T-cell (primary cell): ENCODE results near the gene SLC24A3. TPM values are rescaled to one million over a fixed set of nuclear protein-coding genes. Genes with fewer than 3 reads are reported as not detected.

Source experiments
- ATAC-seq, 4 experiments: fragments of 200-7000 bp in 3 of 4; fragments of 150-1000 bp in 1 of 4; cut with Tn5 transposase; replicated peaks in 1 of 4; 1 replicate in 3 of 4; 2 replicates in 1 of 4; pipeline ENCODE4 v1.10.0; 2021; ENCODE audit warnings: moderate library complexity in 3 of 4, mild to moderate bottlenecking in 2 of 4, moderate number of reproducible peaks in 1 of 4
- CTCF ChIA-PET, 2 donors: fragments of 300-600 bp; sonication (Branson Sonifier 250); formaldehyde crosslinking; loops; one replicate each; lab custom pipeline; 2022; ENCODE audit warnings: antibody characterized with exemption in 2 of 2; lab: Charles Lee
- POLR2A ChIA-PET, 2 donors: fragments of 300-600 bp; sonication (Branson Sonifier 250); formaldehyde crosslinking; loops; one replicate each; lab custom pipeline; 2022; ENCODE audit warnings: antibody characterized with exemption in 2 of 2; lab: Charles Lee
- DNase-seq, 35 experiments: peaks; one replicate each; pipeline versions ENCODE4 v3.0.0 to v3.0.0-alpha.2; 2013 to 2023
- H3K27ac ChIP-seq: one replicate; pipeline ENCODE4 v1.5.1; 2013; ENCODE audit warnings: low read length
- H3K27me3 ChIP-seq, 2 experiments: replicated peaks in 1 of 2; 1 replicate in 1 of 2; 2 replicates in 1 of 2; pipeline versions ENCODE4 v1.6.1 to v1.7.0; 2013; ENCODE audit warnings: low read length in 1 of 2, mixed read lengths in 1 of 2; ENCODE audit not compliant: control insufficient read depth in 2 of 2, insufficient read depth in 2 of 2; ENCODE audit errors: extremely low read depth in 1 of 2
- H3K36me3 ChIP-seq, 2 donors: 1 replicate in 1 of 2; 2 replicates in 1 of 2; pipeline versions ENCODE4 v1.6.1 to v1.7.0; 2013; ENCODE audit warnings: low read length in 1 of 2; ENCODE audit not compliant: control insufficient read depth in 2 of 2, insufficient read depth in 1 of 2; ENCODE audit errors: extremely low read depth in 1 of 2
- H3K4me1 ChIP-seq, 2 experiments: 1 replicate in 1 of 2; 2 replicates in 1 of 2; pipeline versions ENCODE4 v1.6.1 to v1.7.0; 2013; ENCODE audit warnings: low read length in 2 of 2, mixed read lengths in 1 of 2; ENCODE audit not compliant: insufficient read depth in 2 of 2, control insufficient read depth in 1 of 2; ENCODE audit errors: extremely low read depth in 1 of 2
- H3K4me3 ChIP-seq, 2 donors: 1 replicate in 1 of 2; 2 replicates in 1 of 2; pipeline versions ENCODE4 v1.5.1 to v1.7.0; 2013; ENCODE audit warnings: mild to moderate bottlenecking in 2 of 2, low read length in 1 of 2, moderate library complexity in 1 of 2; ENCODE audit not compliant: control insufficient read depth in 1 of 2; ENCODE audit errors: extremely low read depth in 1 of 2
- H3K9me3 ChIP-seq: 2 replicates; pipeline ENCODE4 v1.7.0; 2013
- H3K27ac Mint-ChIP-seq, 2 donors: one replicate each; pipeline ENCODE4 v1.8.0; 2020 to 2021; ENCODE audit warnings: mild to moderate bottlenecking in 2 of 2, mixed read lengths in 2 of 2
- H3K27me3 Mint-ChIP-seq, 2 donors: one replicate each; pipeline ENCODE4 v1.8.0; 2021 to 2022; ENCODE audit warnings: mixed read lengths in 2 of 2
- H3K36me3 Mint-ChIP-seq: one replicate; pipeline ENCODE4 v1.8.0; 2021; ENCODE audit warnings: mixed read lengths
- H3K4me1 Mint-ChIP-seq, 3 donors: one replicate each; pipeline ENCODE4 v1.8.0; 2020 to 2022; ENCODE audit warnings: mixed read lengths in 3 of 3, mild to moderate bottlenecking in 1 of 3
- H3K4me3 Mint-ChIP-seq, 3 donors: one replicate each; pipeline ENCODE4 v1.8.0; 2020 to 2022; ENCODE audit warnings: mild to moderate bottlenecking in 3 of 3, mixed read lengths in 3 of 3, moderate library complexity in 3 of 3
- H3K9me3 Mint-ChIP-seq, 3 donors: one replicate each; pipeline ENCODE4 v1.8.0; 2020 to 2022; ENCODE audit warnings: mixed read lengths in 3 of 3
- WGBS: methylation state at CpG from one replicate; pipeline ENCODE4 v1.1.5; 2013; ENCODE audit warnings: missing lambda C conversion rate; ENCODE audit not compliant: insufficient coverage; 5-methylcytosine and 5-hydroxymethylcytosine counted together
- total RNA-seq, 35 experiments: library from RNA in 6 of 35; stranded (reverse) in 6 of 35; fragments of 120-200 nt in 1 of 35; gene quantifications; one replicate each; pipeline versions ENCODE4 v1.2.1 to v1.2.4 and lab custom pipeline; 2013 to 2026

SLC24A3 gene
- total RNA-seq, 5 donors from 2014 or later (not counting 1 experiment from before 2014, with no cell fraction given): 0.06 to 0.25 (median 0.12) TPM

- Histone ChIP-seq H3K9me3 (no peaks in the 10 kb centered on the region), H3K36me3 (no peaks in the 10 kb centered on the region), H3K27ac (no peak overlapping the region), H3K4me1 (no peaks in the 10 kb centered on the region), H3K27me3 (no peaks in the 10 kb centered on the region), H3K4me3 (no peak overlapping the region)
- 100% methylated on average over 1 of the region's 6 CpGs for WGBS
- Mint-ChIP-seq H3K4me1 (no peaks in the 10 kb centered on the region), H3K4me3 (no peak overlapping the region), H3K9me3 (no peaks in the 10 kb centered on the region), H3K36me3 (no peaks in the 10 kb centered on the region), H3K27me3 (peaks cover 0 to 4% of the 10 kb centered on the region in 2 donors), H3K27ac (no peak overlapping the region)
- no peak for ATAC-seq
- ChIA-PET POLR2A (no interaction called here), CTCF (no interaction called here)
- DNase-seq: no peak
Observed at GRCh38 chr20:19338960-19339359, 126.5 kb downstream of the SLC24A3 start.

GRCh38 chr20:19341348-19342053, 129.1 kb downstream of the SLC24A3 start:
- 94% methylated on average over 3 of the region's 3 CpGs for WGBS
- H3K4me3 Mint-ChIP-seq: no peak overlapping the region

GRCh38 chr20:19344341-19344740, 131.9 kb downstream of the SLC24A3 start:
- no peaks in the 10 kb centered on the region for H3K9me3 Mint-ChIP-seq
- ChIA-PET CTCF (no interaction called here), POLR2A (no interaction called here)
- DNase-seq (no peak), ATAC-seq (no peak)
- H3K4me1 Mint-ChIP-seq: no peaks in the 10 kb centered on the region
- Histone ChIP-seq H3K27me3 (no peaks in the 10 kb centered on the region), H3K36me3 (no peaks in the 10 kb centered on the region), H3K4me1 (no peaks in the 10 kb centered on the region), H3K9me3 (no peaks in the 10 kb centered on the region), H3K4me3 (no peak overlapping the region), H3K27ac (no peak overlapping the region)
- H3K4me3 Mint-ChIP-seq: no peak overlapping the region
- H3K27me3 Mint-ChIP-seq: no peaks in the 10 kb centered on the region
- WGBS: 100% methylated on average over 1 of the region's 2 CpGs
- H3K36me3 Mint-ChIP-seq: no peaks in the 10 kb centered on the region
- no peak overlapping the region for H3K27ac Mint-ChIP-seq

More at GRCh38 chr20:19341348-19342053, 129.1 kb downstream of the SLC24A3 start:
- Mint-ChIP-seq H3K36me3 (no peaks in the 10 kb centered on the region), H3K27ac (no peak overlapping the region), H3K4me1 (no peaks in the 10 kb centered on the region), H3K9me3 (no peaks in the 10 kb centered on the region), H3K27me3 (peaks cover 0 to 4% of the 10 kb centered on the region in 2 donors)
- Histone ChIP-seq H3K27ac (no peak overlapping the region), H3K36me3 (no peaks in the 10 kb centered on the region), H3K4me3 (no peak overlapping the region), H3K9me3 (no peaks in the 10 kb centered on the region), H3K27me3 (no peaks in the 10 kb centered on the region), H3K4me1 (no peaks in the 10 kb centered on the region)
- ATAC-seq (no peak), DNase-seq (no peak)
- ChIA-PET POLR2A (no interaction called here), CTCF (no interaction called here)

- Histone ChIP-seq H3K9me3 (no peaks in the 10 kb centered on the region), H3K4me1 (no peaks in the 10 kb centered on the region), H3K4me3 (no peak overlapping the region), H3K36me3 (no peaks in the 10 kb centered on the region), H3K27me3 (no peaks in the 10 kb centered on the region), H3K27ac (peak overlapping the region; percentile 5)
- no peak overlapping the region for H3K4me3 Mint-ChIP-seq
- no peaks in the 10 kb centered on the region for H3K4me1 Mint-ChIP-seq
- H3K27me3 Mint-ChIP-seq: peaks cover 0 to 1% of the 10 kb centered on the region in 2 donors
- ChIA-PET POLR2A (no interaction called here), CTCF (no interaction called here)
- DNase-seq: peak in 2 of 35 experiments; percentile 5 to 22
- no peak overlapping the region for H3K27ac Mint-ChIP-seq
- no peak for ATAC-seq
- WGBS: 77% methylated on average over 9 of the region's 11 CpGs
- H3K36me3 Mint-ChIP-seq: no peaks in the 10 kb centered on the region
- peaks cover 0 to 4% (median 0%) of the 10 kb centered on the region in 3 donors for H3K9me3 Mint-ChIP-seq
Observed at GRCh38 chr20:19347943-19348456, 135.6 kb downstream of the SLC24A3 start.

GRCh38 chr20:19348582-19348981, 136.1 kb downstream of the SLC24A3 start:
- 83% methylated on average over 1 of the region's 3 CpGs for WGBS
- Mint-ChIP-seq H3K27me3 (peaks cover 0 to 1% of the 10 kb centered on the region in 2 donors), H3K36me3 (no peaks in the 10 kb centered on the region), H3K4me3 (no peak overlapping the region), H3K4me1 (no peaks in the 10 kb centered on the region), H3K9me3 (peaks cover 0 to 4% (median 0%) of the 10 kb centered on the region in 3 donors), H3K27ac (no peak overlapping the region)
- ATAC-seq (no peak), DNase-seq (no peak)
- no peak overlapping the region for H3K27ac ChIP-seq
- H3K4me1 ChIP-seq: no peaks in the 10 kb centered on the region
- CTCF ChIA-PET: no interaction called here
- POLR2A ChIA-PET: no interaction called here
- no peaks in the 10 kb centered on the region for H3K36me3 ChIP-seq
- no peaks in the 10 kb centered on the region for H3K27me3 ChIP-seq
- no peaks in the 10 kb centered on the region for H3K9me3 ChIP-seq
- no peak overlapping the region for H3K4me3 ChIP-seq

GRCh38 chr20:19349879-19350278, 137.4 kb downstream of the SLC24A3 start:
- Histone ChIP-seq H3K27me3 (no peaks in the 10 kb centered on the region), H3K9me3 (no peaks in the 10 kb centered on the region), H3K36me3 (no peaks in the 10 kb centered on the region), H3K4me3 (no peak overlapping the region), H3K27ac (no peak overlapping the region), H3K4me1 (no peaks in the 10 kb centered on the region)
- 81% methylated on average over 5 of the region's 5 CpGs for WGBS
- Mint-ChIP-seq H3K9me3 (peaks cover 0 to 4% (median 0%) of the 10 kb centered on the region in 3 donors), H3K4me3 (no peak overlapping the region), H3K27ac (no peak overlapping the region), H3K36me3 (no peaks in the 10 kb centered on the region), H3K27me3 (peaks cover 0 to 1% of the 10 kb centered on the region in 2 donors), H3K4me1 (no peaks in the 10 kb centered on the region)
- ChIA-PET CTCF (no interaction called here), POLR2A (no interaction called here)
- DNase-seq: no peak
- ATAC-seq: no peak
